OCI-LY7 (cell line): ENCODE results near the gene GATAD1. TPM values are rescaled to one million over a fixed set of nuclear protein-coding genes. Genes with fewer than 3 reads are reported as not detected.
"Not testable (repeated sequence)": the region's sequence is repeated elsewhere in the genome, so short reads cannot be mapped to it uniquely, and the experiment has no call there.

Source experiments
- BruUV-seq: library from RNA; stranded (reverse); fragments of 400-500 nt; replicated peaks from 2 replicates; lab custom pipeline; 2021; lab: Mats Ljungman, UMichigan
- CTCF ChIA-PET: fragments of 300-600 bp; sonication (Branson Sonifier 250); formaldehyde crosslinking; loops from one replicate; lab custom pipeline; 2022; ENCODE audit warnings: antibody characterized with exemption; ENCODE audit not compliant: unreplicated experiment; lab: Charles Lee
- POLR2A ChIA-PET: fragments of 300-600 bp; sonication (Branson Sonifier 250); formaldehyde crosslinking; loops from one replicate; lab custom pipeline; 2022; ENCODE audit warnings: antibody characterized with exemption; lab: Charles Lee
- DNase-seq: peaks from one replicate; pipeline ENCODE4 v3.0.0-alpha.2; 2015; ENCODE audit warnings: low spot score
- H2AFZ ChIP-seq: fragments of 200-600 bp; sonication (generic), shearing (Covaris generic); 2 replicates; pipeline ENCODE4 v1.6.1; 2014; ENCODE audit warnings: mild to moderate bottlenecking, antibody characterized with exemption, low read length, moderate library complexity
- H3K27ac ChIP-seq: fragments of 200-600 bp; sonication (generic); 2 replicates; pipeline ENCODE4 v1.5.1; 2014; ENCODE audit warnings: mixed run types, low read depth, mild to moderate bottlenecking, moderate library complexity, low read length, inconsistent platforms; ENCODE audit not compliant: poor library complexity, severe bottlenecking
- H3K36me3 ChIP-seq: fragments of 200-600 bp; sonication (generic); 2 replicates; pipeline ENCODE4 v1.6.1; 2014; ENCODE audit warnings: mild to moderate bottlenecking, antibody characterized with exemption, low read length, moderate library complexity, mixed read lengths; ENCODE audit not compliant: insufficient read depth
- H3K4me1 ChIP-seq: fragments of 200-600 bp; sonication (generic); 2 replicates; pipeline ENCODE4 v1.5.1; 2014; ENCODE audit warnings: mild to moderate bottlenecking, low read length; ENCODE audit not compliant: insufficient read depth, poor library complexity, severe bottlenecking
- H3K4me2 ChIP-seq: fragments of 200-600 bp; sonication (generic); 2 replicates; pipeline ENCODE4 v1.6.1; 2014; ENCODE audit warnings: mild to moderate bottlenecking, low read length
- H3K4me3 ChIP-seq: fragments of 200-600 bp; sonication (generic); 2 replicates; pipeline ENCODE4 v1.5.1; 2014; ENCODE audit warnings: mild to moderate bottlenecking, low read depth, low read length; ENCODE audit not compliant: poor library complexity, severe bottlenecking
- H3K79me2 ChIP-seq: fragments of 200-600 bp; sonication (generic); 2 replicates; pipeline ENCODE4 v1.6.1; 2016; ENCODE audit warnings: low read depth, mild to moderate bottlenecking, low read length, moderate library complexity, mixed read lengths; ENCODE audit not compliant: insufficient read depth
- H3K9me2 ChIP-seq: fragments of 200-600 bp; sonication (generic); 2 replicates; pipeline ENCODE4 v1.6.1; 2016; ENCODE audit warnings: mild to moderate bottlenecking, low read length, mixed read lengths; ENCODE audit not compliant: insufficient read depth
- H3K9me3 ChIP-seq: fragments of 200-600 bp; sonication (generic); 2 replicates; pipeline ENCODE4 v1.6.1; 2014; ENCODE audit warnings: mild to moderate bottlenecking, mixed run types, low read length, mixed read lengths
- H4K20me1 ChIP-seq: fragments of 200-600 bp; sonication (generic); 2 replicates; pipeline ENCODE4 v1.6.1; 2014; ENCODE audit warnings: mild to moderate bottlenecking, antibody characterized with exemption, low read length, moderate library complexity, mixed read lengths; ENCODE audit not compliant: insufficient read depth
- intact Hi-C: fragments of 100-400 bp; cut with micrococcal nuclease; formaldehyde crosslinking; loops from one replicate; pipeline ENCODE4 v1.10.0; 2022; ENCODE audit not compliant: unreplicated experiment
- total RNA-seq, 2 experiments: library from RNA; depleted of rRNA in 1 of 2; stranded (reverse); fragments of >200 nt in 1 of 2; shearing (Covaris generic) in 1 of 2; gene quantifications; 2 replicates each; pipeline ENCODE4 v1.2.3, GENCODE V29; 2014 to 2022

Gene GATAD1
- total RNA-seq, 2 experiments from 2014 or later, result 19.6 to 37.9 TPM

DNA sequence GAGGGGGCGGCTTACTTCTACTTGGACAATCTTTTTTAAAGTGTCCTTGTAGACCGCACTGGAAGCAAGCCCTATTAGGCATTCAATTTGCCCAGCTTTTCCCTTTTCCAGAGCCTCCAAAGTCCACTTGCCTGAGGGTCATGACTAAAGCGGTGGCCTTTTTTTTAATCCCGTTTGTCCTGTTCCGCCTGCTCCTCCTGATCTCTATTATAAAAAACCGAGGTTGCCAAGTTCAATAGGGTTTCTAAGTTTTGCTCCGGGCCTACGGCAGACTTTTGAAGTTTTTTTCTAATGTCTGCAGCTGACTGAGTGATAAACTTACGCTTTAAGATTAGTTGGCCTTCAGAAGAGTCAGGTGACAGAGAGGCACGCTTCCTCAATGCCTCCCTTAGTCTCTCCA lies 26.7 kb downstream of the GATAD1 start:
- DNase-seq, H2AFZ ChIP-seq, H3K9me3 ChIP-seq, H3K36me3 ChIP-seq, H3K9me2 ChIP-seq, BruUV-seq, H3K4me2 ChIP-seq, intact Hi-C loops, H3K27ac ChIP-seq, H4K20me1 ChIP-seq, H3K4me1 ChIP-seq, CTCF ChIA-PET, H3K79me2 ChIP-seq, H3K4me3 ChIP-seq: not testable (repeated sequence)
- POLR2A ChIA-PET, result interaction anchor here (0.6 kb wide), 1 partner anchor 16 kb away, joined by 3 read pairs; no protein-coding TSS in a partner anchor

DNA sequence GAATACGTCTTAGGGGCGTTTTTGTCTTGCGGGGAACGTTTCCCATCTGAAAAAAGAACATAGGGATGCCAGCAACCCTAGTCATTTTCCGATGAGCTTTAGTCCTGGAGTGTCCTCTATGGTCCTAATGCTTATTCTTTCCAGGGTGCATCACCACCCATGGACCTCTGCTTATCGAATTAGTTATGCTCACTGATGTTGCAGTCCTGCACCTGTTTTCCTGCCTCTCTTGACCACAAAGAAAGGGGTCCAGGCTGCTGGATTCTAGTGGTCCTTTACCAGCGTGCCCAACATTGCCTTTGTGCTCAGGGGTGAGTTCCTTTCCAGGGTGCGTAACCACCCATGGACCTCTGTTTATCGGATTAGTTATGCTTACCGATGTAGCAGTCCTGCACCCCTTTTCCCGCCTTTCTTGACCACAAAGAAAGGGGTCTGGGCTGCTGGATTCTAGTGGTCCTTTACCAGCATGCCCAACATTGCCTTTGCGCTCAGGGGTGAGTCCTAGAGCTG lies 28.0 kb downstream of the GATAD1 start:
- intact Hi-C loops, H3K4me1 ChIP-seq, H3K36me3 ChIP-seq, H3K9me3 ChIP-seq, H3K4me3 ChIP-seq, CTCF ChIA-PET, H3K79me2 ChIP-seq, H3K4me2 ChIP-seq, H2AFZ ChIP-seq, BruUV-seq, H4K20me1 ChIP-seq, H3K27ac ChIP-seq, DNase-seq, H3K9me2 ChIP-seq: not testable (repeated sequence)
- POLR2A ChIA-PET, result interaction anchor here (0.5 to 0.6 kb wide), 2 partner anchors 1609 to 1787 kb away, joined by 3 to 4 read pairs; no protein-coding TSS in a partner anchor

DNA sequence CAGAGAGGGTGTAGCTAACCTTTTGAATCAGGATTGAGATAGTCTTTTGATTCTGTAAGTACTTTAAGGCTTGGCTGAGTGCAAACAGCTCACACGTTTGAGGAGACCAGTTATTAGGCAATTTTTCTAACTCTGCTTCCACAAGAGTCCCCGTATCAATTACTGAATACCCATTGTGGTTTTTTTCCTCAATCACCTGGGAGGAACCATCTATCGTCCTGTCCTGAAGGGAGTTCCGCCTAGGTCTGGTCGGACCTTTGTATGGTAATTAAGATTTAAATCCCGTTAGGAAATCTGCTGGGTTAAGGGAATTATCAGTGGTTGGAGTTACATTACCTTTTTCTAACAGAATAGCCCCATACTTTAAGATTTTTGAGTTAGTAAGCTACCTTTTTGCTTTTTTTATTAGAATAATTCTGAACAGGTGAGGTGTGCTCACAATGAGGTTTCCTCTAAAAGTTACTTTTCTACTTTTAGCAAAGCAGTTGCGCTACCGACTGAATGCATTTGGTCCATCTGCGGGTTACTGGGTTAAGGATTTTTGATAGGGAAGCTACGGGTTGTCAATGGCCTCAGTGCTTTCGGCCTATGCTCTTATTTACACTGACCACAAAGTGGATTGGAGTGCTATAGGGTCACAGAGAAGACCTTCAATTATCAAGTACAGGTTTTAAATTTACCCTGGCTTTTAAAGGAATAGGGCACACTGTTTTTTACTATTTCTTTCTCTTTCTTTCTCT lies 28.7 kb downstream of the GATAD1 start:
- H3K4me1 ChIP-seq, BruUV-seq, H4K20me1 ChIP-seq, H3K9me2 ChIP-seq, H3K4me3 ChIP-seq, H3K4me2 ChIP-seq, H2AFZ ChIP-seq, H3K79me2 ChIP-seq, CTCF ChIA-PET, H3K9me3 ChIP-seq, H3K27ac ChIP-seq, intact Hi-C loops, DNase-seq, H3K36me3 ChIP-seq: not testable (repeated sequence)
- POLR2A ChIA-PET, result interaction anchor here (0.6 kb wide), 1 partner anchor 1609 kb away, joined by 4 read pairs; no protein-coding TSS in a partner anchor

DNA sequence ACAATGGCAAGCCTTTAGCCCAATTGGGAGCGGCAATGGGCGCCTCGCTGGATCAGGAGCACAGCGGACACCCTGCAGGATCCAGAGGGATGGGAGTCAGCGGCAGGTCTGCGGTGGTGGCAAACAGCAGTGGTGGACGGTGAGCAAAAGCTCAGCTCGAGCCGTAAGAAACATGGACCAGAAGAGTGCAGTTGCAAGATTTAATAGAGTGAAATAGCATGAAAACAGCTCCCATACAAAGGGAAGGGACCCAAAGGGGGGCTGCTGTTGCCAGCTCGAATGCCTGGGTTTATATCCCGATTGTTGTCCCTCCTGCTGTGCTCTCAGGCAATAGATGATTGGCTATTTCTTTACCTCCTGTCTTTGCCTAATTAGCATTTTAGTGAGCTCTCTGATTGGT lies 30.4 kb downstream of the GATAD1 start, which contains the start of gene ERVW-1:
TSS of gene ERVW-1 (minus strand) at position 266 of the 400 bp plus-strand sequence. CDS start 7,565 bp downstream, outside the sequence.
- H3K79me2 ChIP-seq, H3K4me3 ChIP-seq, H3K4me1 ChIP-seq, DNase-seq, H3K27ac ChIP-seq, BruUV-seq, intact Hi-C loops, CTCF ChIA-PET, H4K20me1 ChIP-seq, H3K4me2 ChIP-seq, H3K9me2 ChIP-seq, H2AFZ ChIP-seq, H3K9me3 ChIP-seq, H3K36me3 ChIP-seq: not testable (repeated sequence)
- POLR2A ChIA-PET, result interaction anchor here (0.6 kb wide), 1 partner anchor 611 kb away, joined by 3 read pairs; no protein-coding TSS in a partner anchor
